CD1c-positive myeloid dendritic cell (primary cell): ENCODE results near the gene HIPK2.

Experiments used
- DNase-seq: peaks from one replicate; pipeline ENCODE4 v3.0.0-alpha.2; 2016; ENCODE audit errors: extremely low spot score

The HIPK2 gene

DNA sequence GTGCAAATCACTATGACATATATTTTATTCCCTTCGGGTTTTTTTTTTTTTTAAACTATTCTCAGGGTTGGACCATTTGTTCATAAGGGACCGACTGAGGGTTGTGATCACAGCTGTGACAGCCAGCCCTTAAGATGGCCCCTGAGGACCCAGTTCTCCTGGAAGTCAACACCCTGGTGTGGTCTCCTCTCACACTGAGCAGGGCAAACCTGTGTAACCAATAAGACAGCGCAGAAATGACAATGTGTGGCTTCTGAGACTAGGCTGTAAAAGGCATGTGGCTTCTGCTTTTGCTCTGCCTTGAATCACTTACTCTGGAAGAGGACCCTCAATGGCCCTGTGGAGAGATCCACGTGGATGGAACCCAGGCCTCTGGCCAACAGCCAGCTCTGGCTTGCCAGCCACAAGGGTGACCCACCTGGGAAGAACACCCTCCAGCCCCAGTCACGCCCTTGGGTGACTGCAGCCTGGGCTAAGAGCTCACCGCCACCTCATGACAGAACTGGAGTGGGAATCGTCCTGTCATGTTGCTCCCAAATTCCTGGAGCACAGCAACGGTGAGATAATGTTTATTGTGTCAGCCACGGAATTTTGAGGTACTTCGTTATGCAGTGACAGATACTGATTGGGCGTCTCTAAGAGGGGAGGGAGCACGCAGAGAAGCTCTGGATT, 127.2 kb downstream of the HIPK2 start:
- no peak for DNase-seq

DNA sequence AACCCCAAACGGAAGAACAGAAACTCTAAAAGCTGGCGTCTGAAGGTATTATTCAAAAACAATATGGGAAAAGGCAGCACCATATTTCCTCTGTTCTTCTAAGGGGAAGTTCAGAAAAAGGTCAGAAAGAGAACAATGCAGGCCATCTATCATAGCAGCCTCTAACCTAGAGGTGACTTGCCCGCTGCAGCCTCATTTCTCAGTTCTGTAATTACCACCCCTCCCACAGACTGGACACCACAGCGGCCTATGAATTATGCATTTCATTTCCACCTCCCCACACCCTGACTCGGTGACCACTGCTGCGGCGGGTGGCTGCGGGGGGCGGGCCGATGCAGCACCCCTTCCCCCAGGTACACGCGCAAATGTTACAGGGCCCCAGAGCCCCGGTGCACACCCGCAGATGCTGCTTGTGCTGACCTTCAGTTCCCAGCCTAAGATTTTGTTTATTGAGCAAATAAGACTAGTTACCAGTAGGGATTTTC, 128.8 kb downstream of the HIPK2 start:
- DNase-seq = peak; percentile 91

DNA sequence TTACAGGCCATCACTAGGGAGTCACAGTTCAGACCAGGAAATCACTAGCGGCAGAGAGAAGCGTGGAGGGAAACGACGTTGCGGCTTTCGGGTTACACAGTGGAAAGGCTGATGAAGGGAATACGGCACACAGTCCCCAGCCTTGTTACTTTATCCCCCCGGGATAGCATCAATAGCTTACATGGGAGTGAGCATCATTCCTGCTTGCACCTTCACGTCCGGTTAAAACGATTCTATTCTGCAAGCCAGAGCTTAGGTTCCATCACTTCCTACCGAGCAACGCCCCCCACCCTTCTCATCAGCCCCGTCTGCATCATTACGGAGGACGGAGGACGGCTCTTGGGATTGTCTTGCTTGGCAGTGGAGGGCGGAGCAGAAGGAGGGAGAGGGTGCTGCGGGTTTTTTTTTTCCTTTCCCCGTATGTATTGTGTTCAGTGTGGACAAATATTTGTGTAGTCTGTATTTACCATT, 129.4 kb downstream of the HIPK2 start:
- peak; percentile 50 for DNase-seq

DNA sequence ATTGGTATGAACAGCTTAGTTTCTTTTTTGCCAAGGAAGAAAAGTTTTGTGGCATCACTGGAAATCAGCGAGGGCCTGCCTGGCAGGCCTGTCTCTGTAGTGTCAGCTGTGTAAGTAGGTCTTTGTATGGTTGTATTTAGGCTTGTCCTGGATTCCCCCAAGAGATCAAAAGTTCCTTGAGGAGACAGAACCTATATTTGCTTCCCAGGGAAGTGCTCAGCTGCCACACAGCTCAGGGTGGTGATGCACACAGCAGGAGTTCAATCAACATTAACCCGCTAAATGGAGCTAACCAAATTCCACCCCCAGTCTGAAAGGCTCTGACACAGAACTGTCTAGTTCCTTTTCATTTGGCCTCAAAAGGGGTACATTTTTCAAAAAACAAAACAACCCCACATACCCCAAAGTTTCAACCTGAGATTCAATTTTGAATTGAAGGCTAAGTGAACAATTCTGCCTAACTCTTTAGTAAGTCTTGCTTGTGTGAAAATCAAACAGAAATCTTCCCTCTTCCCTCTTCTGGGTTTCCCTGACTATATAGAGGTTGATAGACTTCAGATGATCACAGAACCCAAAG, 129.9 kb downstream of the HIPK2 start:
- no peak for DNase-seq

DNA sequence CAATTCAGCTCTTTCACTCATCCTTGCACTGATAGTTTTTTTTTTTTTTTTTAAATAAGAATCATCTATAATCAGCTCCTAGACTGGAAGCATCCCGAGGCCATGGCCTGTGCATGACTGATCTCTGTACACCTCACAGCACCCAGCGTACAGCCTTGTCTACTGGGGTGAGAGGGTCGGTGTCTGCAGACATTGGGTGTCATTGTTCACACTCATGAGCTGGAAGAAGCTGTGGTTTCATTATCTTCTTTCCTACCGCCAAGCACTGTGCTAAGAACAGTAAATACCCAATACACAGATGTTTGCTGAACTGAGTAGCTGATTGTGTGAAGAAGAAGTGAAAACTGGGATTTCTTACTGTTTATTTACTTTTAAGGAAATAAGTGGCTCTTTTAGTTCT, 130.7 kb downstream of the HIPK2 start:
- DNase-seq = peak; percentile 32

DNA sequence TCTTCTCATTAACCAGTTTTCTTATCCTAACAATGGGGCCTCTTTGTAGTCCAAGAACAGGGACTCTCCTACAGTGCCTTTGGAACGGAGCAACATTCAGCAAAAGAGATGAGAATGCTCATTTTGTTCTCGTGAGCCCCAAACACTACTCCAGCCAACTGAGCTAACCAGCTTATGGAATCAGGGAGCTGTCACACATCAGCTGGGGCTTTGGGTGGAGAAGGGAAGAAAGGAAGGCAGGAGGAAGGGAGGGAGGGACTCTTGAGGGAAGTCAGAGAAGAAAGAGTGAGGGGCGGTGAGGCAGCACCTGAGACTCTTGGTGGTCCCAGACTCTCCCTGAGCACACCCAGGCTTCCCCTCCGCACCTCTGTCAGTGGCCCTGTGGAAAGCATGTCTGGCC, 131.2 kb downstream of the HIPK2 start:
- no peak for DNase-seq

DNA sequence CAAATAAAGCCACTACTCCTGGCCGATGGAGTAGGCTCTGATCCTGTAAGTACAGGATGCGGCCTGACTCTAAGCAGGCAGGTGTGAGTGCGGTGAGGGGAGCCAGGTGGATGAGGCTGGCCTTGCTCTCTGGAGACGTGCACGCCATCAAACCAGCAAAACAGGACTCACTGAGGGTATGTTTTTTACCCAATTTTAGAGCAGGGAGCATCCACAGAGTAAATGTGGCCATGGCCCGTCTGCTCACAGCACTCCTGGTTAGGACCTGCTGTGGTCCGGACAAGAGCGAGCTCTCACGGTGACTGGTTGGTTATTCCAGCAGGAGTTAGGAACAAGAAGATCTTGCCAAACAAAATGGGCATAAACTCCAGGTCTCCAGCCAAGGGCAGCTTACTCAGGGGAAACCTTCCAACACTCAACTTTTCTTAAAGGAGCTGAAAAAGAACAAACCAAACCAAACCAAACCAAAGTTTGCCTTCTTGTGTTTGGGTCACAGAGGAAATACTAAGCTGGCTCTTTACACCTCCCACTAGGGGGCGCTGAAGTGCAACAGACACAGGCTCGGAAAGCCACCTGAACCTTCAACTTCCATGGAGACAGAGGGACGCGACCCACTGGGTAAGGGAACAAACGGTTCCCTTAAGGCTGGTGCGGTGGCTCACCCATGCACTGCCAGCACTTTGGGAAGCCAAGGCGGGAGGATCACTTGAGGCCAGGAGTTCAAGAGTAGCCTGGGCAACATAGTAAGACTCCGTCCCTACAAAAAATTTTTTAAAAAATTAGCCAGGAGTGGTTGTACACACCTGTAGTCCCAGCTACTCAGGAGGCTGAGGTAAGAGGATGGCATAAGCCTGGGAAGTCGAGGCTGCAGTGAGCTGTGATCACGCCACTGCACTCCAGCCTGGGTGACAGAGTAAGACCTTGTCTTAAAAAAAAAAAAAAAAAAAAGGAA, 131.9 kb downstream of the HIPK2 start:
- DNase-seq = peak; percentile 91

DNA sequence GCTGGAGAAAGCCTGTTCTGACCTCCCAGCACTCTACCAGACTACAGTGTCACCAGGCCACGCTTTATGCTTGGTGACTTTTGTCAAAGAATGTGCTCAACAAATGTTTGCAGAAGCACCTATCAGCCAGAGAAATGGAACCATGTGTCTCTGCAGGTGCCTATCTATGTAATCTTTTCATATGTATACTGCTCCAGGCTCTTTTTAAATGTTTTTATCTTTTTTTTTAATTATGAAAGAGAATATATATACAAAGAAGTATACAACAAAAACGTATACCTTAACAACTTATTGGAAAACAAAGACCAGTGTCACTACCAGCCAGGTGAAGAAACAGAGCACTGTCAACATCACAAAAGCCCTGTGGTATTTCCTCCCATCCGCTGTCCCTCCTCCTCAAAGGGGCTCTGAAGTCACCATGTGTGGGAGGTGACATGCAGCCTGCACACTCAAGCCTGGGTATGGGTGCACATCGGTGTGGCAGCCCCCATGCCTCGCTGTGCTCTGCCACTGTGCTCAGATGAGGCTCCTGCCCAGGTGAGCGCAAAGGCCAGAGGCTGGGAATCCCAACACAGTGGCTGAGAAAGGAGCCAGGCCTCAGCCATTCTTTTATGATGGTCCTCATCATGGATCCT, 133.7 kb downstream of the HIPK2 start:
- no peak for DNase-seq

DNA sequence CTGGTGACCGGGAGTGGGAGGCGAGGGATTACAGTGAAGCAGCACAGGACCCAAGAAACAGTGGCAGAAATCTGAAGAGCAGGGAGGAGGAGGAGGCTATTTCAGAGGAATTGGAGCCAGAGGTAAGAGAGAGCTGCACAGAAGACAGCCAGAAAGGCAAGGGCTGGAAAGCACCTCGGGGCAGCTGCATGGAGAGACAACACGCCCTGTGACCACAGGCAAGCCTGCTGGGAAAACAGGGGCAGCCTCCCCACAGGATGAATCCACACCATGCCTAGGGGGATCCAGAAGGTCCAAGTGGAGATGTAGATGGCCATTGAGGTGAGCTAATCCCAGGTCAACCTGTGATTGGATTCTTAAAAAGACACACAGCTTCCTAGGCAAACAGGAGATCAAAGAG, 135.5 kb downstream of the HIPK2 start:
- DNase-seq = no peak

DNA sequence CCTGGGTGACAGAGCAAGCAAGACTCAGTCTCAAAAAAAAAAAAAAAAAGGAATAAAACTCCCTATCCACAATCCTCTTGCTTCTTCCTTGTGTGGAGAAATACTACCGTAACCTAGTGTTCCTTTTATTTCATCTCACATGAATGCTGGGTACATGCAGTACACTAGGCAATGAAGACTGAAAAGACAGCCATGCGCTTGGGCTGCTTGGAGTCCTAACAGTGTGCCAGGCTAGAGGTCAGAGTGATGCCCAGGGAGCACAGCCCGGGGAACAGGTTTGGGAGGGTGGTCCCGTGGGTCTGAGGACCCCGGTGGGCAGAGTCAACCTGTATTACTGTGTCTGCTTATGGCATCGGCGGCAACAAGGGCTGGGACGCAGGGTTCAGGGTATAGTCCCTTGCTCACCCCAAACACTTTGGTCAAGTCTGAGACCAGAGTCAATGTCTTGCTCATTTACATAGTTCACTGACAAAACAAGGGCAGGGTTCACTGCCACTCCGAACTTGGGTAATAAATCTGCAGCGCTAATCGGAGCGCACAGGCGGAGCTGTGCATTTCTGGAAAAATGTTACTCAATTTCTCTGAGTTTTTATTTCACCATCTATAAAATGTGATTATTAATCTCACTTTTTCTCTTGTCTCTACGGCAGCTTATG, 136.3 kb downstream of the HIPK2 start:
- DNase-seq = no peak

DNA sequence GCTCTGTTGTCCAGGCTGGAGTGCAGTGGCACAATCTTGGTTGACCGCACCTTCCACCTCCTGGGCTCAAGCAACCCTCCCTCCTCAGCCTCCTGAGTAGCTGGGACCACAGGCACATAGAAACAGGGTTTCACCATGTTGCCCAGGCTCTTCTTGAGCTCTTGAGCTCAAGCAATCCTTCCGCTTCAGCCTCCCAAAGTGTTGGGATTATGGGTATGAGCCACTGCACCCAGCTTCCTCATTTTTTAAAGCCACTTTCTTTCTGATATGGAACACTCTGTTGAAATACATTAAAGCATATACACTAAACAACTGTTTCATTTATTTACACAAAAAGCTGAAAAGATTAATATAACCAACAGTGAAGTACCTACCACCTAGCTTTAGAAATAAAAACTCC, 137.1 kb downstream of the HIPK2 start:
- DNase-seq = peak; percentile 70

DNA sequence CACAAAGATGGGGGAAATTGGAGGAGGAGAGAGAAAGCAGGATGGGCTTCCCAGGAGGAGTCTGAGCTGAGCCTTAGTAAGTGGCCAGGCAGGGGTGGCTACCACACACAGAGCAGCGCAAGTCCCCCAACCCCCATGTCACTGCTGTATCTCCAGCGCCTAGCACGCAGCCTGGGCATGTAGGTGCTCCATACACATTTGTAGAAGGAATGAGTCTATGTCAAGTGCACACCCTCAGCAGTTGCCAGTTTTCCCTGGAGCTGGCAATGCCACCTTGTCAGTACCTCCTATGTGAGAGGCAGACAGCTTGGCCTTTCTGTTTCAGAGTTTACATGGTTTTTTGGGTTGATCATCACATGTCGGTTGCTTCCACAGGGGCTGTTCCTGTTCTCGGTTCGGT, 138.2 kb downstream of the HIPK2 start:
- DNase-seq = no peak

DNA sequence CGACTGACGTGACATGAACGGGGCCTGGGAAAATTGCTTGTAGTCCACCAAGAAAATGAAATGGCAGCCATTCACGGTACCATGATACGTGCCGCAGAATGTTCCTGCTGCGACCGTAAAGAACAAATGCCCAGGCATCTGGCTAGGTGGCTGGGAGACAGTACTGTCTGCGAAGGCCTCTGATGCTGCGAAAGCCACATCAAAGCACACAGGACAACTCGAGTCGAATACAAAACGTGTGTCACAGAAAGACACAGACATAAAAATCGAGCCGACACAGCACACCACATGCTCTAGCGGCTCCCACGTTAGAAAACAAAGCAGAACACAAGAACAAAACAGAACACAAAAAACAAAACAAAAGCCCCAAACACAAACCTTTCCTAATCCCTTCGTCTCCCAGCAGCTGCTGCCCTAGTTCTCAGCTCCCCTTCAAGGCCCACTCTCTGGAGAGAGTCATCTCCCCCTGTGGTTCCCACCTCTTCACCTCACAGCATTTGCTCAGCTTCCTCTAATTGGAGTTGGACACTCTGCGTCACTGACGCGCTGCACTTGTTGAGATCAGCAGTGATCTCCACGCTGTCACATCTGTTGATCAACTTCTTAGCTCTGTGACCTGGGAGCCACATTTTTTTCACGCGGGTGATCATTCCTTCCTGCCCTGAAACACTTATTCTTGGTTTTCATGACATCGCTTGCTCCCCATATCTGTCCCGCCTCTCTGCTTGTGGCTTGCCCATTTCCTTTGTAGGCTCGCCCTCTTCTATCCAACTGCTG, 142.1 kb downstream of the HIPK2 start:
- peak; percentile 36 for DNase-seq

DNA sequence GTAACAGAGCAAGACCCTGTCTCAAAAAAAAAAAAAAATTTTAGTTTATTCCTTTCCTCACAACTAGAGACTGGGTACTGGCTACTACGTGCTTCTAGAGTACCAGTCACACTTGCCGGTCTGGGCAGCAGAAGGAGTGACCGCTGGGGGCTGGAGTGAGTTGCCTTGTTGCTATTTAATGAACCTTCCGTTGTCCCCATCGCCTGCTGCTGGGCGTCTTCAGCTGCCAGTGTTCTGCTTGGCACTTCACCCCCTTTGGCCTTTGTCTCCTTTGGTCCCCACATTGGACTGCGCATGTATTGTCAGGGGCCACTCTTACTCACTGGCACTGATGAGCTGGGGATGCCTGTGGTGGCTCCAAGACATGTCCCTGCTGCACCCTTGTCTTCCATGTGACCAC, 143.7 kb downstream of the HIPK2 start:
- DNase-seq = no peak

DNA sequence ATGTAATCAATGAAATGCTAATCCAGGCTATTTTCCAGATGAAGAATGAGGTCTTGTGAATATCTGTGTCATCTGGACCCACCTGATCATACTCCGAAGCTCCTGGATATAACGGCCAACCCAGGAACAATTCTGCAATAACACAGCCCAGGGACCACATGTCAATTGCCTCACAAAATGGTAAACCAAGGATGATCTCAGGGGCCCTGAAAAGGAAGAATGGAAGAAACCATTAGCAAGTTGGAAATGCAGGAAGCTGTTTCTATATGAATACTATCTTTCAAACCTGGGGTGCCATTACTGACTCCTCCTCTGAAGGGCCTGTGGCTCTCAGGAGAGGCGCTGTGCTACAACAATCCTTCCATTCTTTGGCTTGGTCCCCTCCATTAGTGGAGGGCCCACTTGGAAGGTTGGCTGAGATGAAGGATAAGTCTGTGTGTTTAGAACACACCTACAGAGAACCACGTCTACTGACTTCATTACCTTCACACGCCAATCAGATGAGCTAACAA, 146.2 kb downstream of the HIPK2 start:
- DNase-seq = no peak

DNA sequence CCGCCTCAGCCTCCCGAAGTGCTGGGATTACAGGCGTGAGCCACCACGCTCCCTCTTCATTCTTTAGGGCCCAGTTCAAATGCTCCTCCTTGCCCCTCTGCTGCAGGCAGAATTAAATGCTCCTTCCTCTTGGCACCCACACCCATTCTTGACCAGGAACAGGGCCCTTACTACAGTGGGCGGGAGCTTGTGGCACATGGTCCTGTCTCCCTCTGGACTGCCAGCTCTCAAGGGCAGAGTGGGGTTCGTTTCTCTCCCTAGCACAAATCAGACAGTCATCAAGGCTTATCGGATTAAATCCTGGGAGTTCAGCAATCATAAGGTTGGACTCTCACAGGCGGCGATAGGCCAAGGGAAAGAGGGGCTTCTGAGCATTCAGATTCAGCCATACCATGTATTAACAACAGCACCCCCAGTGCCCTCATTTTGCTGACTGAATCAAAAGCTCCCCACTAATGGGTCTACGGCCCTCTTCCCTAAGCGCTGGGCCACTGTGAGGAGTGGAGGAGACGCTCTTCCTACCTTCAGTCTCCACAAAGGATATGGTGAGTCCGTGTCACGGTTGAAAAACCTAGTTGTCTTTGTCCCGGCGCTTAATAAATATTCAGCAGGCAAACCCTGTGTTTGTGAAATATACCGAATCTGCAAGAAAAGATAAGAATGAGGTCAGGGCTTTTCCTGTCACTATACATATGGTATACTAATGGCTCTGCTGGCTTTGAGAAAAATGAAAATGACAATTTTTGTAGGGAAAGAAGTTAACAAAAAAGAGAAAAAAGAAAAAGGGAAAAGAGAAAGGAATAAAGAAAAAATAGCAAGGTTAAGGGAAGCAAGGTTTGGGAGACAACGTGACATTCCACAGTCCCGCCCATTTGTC, 146.9 kb downstream of the HIPK2 start:
- DNase-seq = no peak

DNA sequence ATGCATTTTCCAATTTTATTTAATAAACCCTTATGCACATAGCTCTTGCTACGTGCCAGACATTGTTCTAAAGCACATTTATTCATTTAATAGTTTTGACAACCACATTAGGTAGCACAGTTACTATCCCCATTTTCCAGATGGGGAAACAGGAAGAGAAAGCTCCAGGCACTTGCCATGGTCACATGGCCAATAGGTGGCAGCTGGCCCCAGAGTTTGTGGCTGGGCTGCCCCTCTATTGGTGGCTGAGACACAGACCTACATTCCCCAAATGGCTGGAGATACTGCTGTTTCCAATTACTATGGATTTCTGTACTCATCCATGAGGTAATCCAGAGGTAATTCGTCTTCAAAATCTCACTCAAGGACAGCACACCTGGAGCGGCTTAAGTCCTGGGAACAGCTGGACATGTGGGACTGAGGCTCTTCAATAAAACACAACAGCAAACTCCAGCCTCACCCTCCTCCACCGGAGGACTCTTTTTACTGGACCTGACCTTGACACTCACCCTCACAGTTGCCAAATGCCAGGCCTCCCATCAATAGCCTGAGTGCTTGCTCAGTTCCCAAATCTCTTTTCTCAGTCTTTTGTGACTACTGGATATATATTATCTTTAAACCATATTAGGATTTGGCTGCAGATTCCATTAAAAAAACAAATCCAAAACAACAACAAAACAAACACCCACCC, 148.3 kb downstream of the HIPK2 start:
- DNase-seq = no peak

DNA sequence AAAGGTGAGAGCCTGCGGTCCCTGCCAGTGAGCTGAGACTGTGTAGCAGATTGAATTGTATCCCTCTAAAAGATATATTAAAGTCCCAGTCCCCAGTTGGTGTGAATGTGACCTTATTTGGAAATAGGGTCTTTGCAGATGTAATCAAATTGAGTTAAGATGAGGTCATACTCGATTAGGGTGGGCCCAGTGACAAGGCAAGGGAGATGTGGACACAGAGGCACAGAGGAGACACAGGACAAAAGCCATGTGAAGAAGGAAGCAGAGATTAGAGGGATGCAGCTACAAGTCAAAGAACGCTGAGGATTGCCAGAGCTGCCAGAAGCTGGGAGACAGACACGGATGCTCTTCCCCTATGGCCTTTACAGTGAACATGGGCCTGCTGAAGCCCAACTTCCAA, 150.0 kb downstream of the HIPK2 start:
- no peak for DNase-seq

DNA sequence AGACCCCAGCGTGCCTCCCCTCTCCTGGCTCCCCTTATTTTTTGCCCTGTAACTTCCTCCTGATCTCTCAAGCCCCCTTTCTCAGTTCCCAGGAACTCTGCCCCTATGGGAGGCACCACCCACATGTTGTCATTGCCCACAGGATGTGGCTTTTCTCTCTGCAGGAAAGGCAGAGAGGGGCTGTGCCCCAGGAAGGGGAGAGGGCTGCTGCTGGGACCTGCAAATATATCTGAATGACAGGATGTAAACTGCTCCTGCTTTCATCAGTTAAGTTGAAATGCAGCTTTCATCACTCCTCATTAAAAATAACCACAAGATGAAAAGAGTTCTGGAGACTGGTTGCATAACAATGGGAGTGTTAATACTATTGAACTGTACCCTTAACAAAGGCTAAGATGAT, 151.0 kb downstream of the HIPK2 start:
- DNase-seq = no peak
